Measurements from ENCODE around the gene EDNRA.

- TF ChIP-seq TAF1 (IDR thresholded peaks at IDR 0.05; ENCODE audit: borderline replicate concordance, low read depth, low read length) (no peak), POLR2A (IDR thresholded peaks at IDR 0.05; ENCODE audit: low read depth, low read length) (no peak)
Measured at GRCh38 chr4:147509386-147509785, 28.5 kb downstream of the EDNRA start.

All from GM12892 (cell line).